NCI-H1694 (cell line): Measurements from ENCODE around the gene KRTAP10-10.
"Not testable (repeated sequence)": the region's sequence is repeated elsewhere in the genome, so short reads cannot be mapped to it uniquely, and the experiment has no call there.

Source experiments
- DNase-seq: peaks from one replicate; lab custom pipeline; 2025; lab: John Stamatoyannopoulos, UW

The KRTAP10-10 gene

DNA sequence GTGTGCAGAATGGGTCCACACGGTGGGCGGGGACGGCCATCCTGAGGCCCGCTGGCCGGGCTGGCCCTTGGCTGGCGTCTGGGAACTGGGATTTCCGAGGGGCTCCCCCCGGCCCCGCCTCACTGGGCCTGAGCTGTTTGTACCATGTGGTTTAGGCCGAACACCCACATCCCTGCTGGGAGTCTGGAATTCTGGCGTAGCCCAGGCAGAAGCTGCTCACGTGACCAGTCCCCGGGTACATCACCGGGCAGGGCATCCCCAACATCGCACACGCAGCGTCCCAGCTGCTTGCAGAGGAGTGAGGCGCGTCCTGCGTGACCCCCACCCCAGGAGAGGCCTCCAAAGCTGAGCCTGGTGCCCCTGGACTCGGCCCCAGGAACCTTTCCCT, 34.7 kb upstream of the KRTAP10-10 start:
- no peak for DNase-seq

DNA sequence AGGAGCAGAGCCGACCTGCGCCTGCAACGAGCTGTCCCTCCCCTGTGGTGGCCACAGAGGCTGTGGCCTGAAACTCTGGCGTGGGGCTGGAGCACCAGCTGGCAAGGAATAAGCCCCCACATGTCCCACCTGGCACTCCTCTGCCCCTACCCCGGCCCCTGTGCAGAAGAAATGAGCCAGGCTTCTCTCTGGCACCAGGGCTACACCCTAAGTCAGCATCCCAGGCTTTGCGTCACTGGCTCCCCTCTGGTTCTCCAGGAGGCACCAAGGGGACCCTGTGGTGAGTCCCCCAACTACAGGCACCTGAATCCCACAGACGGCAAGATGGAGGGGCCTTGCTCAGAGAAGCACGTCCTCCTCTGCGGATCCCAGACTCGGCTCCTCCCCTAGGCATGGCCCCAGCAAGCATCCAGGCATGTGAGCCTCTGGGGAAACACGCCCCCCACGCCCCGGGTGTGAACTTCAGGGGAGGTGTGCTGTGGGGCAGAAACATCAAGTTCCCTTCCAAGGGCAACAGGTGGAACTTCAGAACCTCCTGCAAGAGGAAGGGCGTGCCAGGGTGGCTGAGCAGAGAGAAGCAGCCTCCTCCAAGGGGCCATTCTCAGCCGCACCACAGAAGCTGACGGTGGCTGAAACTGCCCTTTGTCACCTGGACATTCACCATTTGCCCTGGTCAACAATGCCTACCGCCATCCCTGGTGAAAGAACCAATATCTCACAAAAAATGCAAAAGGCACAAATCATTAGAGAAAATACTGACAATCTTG, 33.9 kb upstream of the KRTAP10-10 start:
- DNase-seq = no peak

DNA sequence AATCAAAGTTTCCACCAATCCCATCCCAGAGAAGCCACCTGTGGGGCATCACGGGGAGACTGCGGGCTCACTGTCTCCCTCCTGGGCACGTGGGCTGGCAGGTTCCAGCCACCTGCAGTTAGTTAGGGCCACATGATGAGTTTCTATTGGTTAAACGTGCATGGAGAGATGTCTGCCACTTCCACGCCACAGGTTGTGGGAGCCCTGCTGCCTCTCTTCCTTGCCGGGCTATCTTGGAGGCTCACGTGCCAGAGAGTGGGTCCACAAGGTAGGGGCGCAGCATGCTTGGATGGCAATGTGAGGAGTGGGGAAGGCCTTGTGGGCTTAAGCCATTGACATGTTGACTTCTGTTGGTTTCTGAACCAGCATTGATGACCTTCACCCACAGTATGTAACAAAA, 33.2 kb upstream of the KRTAP10-10 start:
- no peak for DNase-seq

DNA sequence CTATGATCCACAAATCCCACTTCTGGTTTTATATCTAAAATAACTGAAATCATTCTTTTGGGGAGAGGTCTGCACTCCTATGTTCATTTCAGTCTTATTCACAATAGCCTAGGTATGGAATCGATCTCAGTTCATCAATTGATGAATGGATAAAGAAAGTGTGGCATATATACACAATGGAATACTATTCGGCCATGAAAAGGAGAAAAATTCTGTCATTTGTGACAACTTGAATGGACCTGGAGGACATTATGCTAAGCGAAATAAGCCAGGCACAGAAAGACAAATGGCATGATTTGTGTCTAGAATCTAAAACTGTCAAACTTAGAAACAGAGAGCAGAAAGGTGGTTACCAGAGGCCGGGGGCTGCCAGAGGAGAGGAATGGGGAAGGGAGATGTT, 30.7 kb upstream of the KRTAP10-10 start:
- DNase-seq = no peak

DNA sequence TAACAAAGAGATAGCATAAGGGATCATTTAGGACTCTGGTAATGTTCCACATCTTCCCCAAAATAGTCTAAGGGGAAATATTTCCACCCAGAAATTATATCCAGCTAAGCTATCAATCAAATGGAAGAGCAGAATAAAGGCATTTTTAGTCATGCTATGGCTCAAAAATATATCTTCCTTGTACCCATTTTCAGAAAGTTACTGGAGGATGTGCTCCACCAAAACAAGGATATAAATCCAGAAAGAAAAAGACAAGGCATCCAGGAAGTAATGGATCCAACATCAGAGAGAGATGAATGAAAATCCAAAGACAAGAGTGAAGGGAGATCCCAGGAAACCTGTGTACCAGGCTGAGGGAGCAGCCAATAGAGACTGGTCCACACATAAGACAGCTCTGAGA, 28.0 kb upstream of the KRTAP10-10 start:
- DNase-seq = no peak

DNA sequence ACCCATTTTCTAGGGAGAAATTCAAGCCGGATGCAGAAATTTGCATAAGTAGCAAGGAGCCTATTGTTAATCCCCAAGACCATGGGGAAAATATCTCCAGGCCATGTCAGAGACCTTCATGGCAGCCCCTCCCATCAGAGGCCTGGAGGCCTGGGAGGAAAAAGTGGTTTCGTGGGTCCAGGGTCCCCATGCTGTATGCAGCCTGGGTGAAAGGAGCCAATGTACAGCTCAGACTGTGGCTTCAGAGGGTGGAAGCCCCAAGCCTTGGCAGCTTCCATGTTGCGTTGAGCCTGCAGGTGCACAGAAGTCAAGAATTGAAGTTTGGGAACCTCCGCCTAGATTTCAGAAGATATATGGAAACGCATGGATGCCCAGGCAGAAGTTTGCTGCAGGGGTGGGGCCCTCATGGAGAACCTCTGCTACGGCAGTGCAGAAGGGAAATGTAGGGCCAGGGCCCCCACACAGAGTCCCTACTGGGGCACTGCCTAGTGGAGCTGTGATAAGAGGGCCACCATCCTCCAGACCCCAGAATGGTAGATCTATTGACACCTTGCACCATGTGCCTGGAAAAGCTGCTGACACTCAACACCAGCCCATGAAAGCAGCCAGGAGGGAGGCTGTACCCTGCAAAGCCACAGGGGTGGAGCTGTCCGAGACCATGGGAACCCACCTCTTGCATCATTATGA, 26.9 kb upstream of the KRTAP10-10 start:
- not testable (repeated sequence) for DNase-seq

DNA sequence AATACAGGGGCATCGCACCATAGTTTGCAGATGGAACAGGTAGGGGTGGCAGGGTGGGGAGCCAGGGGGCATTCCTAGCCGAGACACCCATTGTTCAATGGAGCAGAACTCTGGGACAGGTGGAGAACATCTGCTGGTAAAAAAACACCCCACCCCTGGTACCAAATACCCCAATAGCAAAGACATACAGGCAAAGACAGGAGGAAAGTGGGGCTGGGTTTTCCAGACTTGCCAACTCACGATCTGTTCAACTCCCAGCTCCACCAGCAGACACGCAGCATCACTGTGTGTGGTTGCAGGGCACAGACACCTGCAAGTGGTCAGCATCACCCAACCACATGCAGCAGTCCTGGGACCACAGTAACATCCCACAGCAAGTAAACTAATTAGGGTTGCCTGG, 25.6 kb upstream of the KRTAP10-10 start:
- DNase-seq = no peak

DNA sequence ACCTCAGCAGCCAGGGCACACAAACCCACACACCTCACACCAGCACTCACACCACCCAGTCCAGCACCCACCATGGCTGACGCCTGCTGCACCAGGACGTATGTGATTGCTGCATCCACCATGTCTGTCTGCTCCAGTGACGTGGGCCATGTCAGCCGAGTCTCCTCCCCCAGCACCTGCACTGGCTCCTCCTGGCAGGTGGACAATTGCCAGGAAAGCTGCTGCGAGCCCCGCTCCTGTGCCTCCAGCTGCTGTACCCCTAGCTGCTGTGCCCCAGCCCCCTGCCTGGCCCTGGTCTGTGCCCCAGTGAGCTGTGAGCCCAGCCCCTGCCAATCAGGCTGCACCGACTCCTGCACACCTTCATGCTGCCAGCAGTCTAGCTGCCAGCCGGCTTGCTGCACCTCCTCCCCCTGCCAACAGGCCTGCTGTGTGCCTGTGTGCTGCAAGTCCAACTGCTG, 25.1 kb upstream of the KRTAP10-10 start, which contains the start of gene KRTAP10-8:
Gene KRTAP10-8 (plus strand): TSS at position 51 of the 458 bp plus-strand sequence. CDS start 22 bp downstream, at position 73.
- no peak for DNase-seq

DNA sequence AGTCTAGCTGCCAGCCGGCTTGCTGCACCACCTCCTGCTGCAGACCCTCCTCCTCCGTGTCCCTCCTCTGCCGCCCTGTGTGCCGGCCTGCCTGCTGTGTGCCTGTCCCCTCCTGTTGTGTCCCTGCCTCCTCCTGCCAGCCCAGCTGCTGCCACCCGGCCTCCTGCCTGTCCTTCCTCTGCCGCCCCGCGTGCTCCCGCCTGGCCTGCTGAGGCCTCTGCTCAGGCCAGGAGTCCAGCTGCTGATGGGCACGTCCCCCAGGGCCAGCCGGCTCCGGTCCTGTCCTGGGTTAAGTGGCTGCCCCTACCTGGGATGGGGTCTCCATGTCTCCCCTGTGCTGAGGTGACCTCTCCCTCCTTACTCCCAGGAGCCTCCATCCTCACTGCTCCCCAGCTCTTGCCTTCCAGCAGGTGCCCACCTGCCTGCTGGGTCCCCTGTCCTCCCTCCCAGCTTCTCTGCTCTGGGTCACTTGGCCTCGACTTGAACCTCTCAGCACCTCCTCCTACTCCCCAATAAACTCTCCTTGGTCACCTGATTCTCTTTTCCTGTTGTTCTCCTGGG, 24.4 kb upstream of the KRTAP10-10 start:
- DNase-seq = no peak

DNA sequence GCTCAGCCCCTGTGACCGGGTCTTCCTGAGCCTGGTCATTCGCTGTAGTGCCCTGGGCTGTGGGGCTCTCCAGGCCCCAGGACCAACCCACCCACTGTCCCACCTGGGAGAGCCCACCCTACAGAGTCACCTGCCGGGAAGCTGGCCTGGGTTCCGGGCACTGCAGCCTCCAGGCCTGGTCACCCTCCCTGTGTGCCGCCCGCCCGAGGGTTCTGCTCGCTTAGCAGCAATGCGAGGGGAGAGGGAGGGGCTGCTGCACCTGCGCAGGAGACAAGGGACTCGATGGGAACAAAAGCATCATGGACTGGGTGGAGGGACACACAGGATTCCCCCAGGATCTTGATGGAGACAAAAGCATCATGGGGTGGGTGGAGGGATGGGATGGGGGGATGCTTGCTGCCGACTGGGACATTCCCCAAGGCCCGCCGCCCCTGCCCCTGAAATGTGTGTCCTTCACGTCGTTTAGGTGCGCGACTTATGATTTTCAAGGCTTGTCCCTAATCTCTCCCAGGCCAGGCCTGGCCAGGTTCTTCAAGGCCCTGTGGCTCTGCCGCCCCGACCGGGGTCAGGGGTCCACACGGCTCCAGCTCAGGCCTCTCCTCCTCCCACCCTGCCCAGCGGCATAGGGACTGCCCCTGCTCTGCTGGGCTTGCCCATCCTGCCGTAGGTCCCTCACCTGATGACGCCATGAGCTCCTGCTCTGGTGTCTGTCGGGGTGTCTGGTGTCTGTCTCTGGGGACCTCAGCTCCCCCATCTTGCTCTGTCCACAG, 23.6 kb upstream of the KRTAP10-10 start:
- no peak for DNase-seq

DNA sequence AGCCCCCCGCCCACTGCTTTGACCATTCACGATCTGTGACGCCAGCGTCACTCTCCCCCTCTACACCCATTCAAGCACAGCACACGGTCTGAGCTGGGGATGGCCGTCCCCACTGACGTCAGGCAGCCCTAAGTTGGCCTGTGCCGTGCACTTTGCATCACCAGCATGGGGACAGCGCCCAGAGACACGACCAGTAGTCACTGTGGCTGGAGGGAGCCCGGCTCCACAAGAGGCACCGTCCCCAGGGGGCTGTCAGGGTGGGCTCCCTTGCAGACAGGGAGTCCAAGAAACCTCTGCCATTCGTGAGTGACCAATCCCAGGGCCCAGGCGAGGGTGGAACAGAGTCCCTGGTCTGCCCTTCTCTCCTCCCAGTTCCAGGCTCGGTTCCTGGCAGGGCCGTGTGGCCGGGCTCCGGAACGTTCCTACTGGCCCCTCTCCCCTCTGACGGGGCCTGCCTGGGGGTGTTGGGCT, 23.0 kb upstream of the KRTAP10-10 start:
- DNase-seq = no peak

DNA sequence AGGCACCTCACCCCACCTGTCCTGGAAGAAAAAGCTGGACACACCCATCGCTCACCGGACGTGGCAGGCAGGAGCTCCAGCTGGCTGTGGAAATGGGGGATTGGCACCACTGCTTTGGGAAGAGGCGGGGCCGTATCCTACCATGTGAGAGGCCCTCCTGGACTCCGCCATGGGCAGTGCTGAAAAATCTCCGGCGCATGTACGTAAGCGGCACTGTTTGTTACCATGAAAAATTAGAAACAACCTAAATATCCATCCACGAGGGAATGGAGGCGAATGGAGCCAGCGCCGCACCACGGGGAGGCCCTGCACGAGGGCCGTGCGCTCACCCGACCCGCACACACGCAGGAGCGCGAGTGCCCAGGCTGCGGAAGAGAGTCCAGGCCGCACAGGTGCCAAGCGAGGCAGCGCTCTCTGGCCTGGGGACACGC, 22.2 kb upstream of the KRTAP10-10 start:
- DNase-seq = no peak

DNA sequence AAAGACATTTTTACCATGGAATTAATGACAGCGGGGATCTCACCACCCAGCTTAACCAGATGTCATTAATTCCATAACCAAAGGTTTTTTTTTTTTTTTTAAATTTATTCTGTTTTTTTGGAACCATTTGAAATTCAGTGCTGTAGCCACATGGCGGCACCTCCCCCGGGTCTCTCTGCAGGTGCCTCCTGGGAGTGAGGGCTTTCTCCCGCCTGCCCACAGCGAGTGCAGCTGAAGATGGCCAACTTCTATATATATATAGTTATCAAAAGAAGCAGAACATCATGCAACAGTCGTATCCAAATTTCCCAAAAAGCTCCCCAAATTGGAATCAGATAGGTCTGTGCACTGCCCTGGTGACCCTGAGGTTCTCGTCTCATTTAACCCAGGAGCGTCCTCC, 21.7 kb upstream of the KRTAP10-10 start:
- DNase-seq = no peak

DNA sequence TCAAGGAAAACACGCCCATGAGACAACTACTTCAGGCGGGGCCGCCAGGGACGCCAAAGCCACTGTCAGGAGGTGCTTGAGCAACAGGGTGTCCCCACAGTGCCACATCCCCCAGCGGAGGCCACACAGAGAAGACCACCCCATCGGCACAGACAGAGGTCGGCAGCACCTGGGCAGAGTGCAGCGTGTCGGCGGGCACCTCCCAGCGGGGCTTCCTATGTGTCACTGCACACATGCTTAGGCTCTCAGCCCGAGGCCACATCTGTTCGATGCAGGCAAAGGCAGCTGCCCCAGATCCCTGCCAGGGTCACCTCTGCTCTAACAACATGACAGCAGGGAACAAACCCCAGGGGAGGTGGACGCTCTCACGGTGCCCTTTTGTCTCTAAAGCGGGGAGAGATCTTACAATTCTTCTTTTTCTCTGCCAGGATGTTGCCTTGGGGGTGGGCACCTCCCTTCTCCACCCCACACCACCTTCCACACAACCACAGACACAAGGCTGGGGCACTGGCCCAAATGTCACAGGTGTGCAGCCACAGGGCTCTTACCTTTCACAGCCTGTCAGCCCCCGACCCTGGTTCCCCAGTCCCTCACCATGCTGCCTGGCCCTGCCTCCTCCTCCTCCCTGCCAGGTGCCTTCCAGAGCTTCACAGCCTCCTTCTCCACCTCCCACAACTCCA, 21.1 kb upstream of the KRTAP10-10 start:
- peak; percentile 32 for DNase-seq

DNA sequence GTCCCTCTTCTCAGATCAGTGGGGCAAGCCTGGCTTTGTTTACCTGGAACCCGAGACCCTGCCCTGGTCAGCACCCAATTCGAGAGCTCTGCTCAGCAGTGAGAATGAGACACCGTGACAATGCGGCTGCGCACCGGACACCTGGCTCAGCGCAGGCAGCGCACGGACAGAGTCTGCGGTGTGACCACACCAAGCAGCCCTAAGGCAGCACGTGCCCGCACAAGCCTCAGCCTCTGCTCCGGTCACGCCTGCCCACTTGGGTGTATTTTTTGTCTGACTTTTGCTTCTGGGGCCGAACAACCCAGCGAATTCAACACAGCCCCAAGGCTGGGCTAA, 20.6 kb upstream of the KRTAP10-10 start:
- no peak for DNase-seq

DNA sequence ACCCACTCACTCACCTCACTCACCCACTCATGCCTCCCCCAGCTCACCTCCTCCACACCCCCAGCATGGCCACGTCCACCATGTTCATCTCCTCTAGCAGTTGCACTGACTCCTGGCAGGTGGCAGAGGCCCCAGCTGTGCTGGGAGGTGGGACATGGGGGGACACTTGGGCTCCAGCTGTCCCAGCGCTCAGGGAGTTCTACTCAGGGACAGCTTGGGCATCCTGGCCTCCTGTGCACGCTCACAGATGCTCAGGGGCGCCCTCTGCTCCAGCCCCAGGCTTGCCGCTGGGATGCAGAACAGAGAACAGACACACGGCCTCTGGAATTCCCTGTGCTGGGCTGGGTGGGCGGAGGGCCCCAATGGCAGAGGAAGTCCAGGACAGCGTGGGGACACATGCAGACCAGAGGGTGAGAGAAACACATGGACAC, 20.1 kb upstream of the KRTAP10-10 start:
- no peak for DNase-seq

DNA sequence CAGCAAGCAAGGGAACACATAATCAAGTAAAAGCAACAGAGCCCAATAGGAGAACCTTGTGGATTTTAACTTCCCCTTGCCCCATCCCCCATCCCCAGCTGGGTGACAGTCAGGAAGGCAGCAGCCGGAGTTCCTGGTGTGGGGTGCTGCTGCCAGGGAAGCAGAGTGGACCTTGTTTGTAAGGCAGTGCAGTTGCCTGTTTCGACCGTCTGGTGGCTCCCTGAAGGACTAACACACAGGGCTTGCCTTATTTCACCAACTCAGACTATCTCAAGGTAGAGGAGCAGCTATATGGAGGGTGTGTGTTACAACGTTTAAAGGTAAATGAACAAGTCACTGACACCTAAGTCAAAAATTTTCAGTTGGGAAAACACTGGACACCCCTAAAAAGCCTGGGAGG, 18.7 kb upstream of the KRTAP10-10 start:
- no peak for DNase-seq

DNA sequence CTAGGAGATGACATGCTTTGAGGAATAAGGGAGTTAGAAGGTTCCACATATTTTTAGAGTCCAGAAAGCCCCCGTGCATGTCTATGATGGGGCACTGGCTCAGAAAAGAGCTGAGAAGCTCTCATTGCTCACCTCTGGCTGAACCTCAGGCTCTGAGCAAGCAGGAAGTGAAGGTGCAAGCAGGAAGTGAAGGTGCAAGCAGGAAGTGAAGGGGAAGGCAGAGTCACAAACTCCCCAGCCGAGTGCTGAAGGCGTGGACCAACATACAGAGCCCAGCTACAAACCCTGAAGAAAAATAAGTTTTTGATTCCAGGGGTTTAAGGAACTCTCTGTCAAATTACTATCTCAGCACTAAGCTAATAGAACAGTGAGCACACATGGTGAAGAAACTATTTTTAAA, 18.2 kb upstream of the KRTAP10-10 start:
- no peak for DNase-seq

DNA sequence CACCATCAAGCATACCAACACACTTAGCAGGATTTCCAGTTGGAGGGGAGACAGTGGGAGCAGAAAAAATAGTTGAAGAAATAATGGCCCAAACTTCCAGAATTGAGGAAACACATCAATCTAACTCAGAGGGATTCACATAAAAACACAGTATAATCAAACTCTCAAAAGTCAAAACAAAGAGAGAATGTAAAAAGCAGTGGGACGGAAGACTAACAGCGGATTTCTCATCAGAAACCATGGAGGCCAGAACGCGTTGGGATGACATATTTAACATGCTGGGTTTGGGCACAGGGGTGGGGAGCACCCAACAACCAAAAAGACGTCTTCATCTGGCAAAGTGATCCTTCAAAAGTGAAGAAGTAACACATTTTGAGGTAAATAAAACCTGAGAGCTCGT, 17.3 kb upstream of the KRTAP10-10 start:
- no peak for DNase-seq

DNA sequence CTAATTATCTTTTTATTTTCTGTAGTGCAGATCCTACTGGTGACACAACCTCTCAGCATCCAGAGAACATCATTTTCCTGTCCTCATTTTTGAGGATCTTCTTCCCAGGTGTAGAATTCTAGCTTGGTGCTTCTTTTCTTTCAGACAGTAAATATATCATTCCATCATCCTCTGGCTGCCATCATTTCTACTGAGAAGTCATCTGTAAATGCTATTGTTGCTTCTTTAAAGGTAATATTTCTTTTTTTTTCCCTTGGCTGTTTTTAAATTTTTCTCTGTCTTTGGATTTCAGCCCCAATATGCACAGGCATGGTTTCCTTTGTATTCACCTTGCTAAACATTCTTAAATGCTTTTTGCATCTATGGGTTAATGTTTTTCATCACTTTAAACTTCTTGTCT, 13.6 kb upstream of the KRTAP10-10 start:
- no peak for DNase-seq

DNA sequence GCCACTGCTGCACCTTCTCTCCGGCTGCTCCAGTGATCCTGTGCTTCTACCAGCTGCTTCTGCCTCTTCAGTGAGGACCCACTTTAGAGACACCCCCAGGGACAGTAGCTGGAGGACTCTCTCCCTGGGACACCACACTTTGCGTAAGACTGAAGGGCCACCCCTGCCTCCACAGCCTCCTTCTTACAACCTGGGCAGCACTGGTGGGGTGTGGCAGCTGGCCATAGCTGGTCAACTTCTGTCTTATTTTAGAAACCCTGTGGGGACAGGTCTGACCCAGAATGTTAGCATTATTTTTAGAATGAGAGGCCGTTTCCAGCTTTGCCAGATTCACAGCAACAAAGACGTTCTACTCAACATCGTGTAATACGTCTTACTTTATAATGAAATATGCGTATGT, 11.4 kb upstream of the KRTAP10-10 start:
- DNase-seq = no peak

DNA sequence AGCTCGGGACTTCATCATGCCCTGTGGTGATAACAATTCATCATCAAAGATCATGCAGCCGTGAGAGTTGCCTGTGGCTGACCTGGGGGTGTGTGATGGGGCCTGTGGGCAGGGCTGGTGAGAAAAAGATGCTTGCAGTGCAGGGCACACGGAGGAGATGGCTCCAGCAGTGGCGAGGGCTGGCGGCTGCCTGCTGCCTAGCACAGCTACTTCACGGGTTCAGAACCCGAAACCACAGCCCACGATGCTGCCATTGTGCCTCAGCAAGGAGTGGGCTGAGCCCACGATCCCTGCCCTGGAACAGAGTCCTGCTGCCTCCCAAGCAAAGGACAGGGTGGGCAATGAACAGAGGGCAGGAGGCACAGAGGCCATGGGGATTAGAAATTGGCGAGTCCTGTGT, 10.9 kb upstream of the KRTAP10-10 start:
- no peak for DNase-seq
